Adrenal gland (tissue), 12 donors: ENCODE data around the gene GSPT1. TPM values are rescaled to one million over a fixed set of nuclear protein-coding genes. Genes with fewer than 3 reads are reported as not detected.
A peak's percentile ranks its signal among the peaks of the same experiment; 100 is the strongest.

Source experiments
- DNase-seq, 7 donors: peaks; one replicate each; pipeline ENCODE4 v3.0.0-alpha.2; 2019 to 2020
- H3K27ac ChIP-seq, 5 donors: fragments of 200-600 bp; sonication (generic) in 4 of 5; 1 replicate in 3 of 5; 2 replicates in 2 of 5; pipeline versions ENCODE4 v1.5.1 to v1.8.0; 2016 to 2020; ENCODE audit warnings: mild to moderate bottlenecking in 1 of 5
- H3K27me3 ChIP-seq: fragments of 200-600 bp; 2 replicates; pipeline ENCODE4 v1.8.0; 2021
- H3K36me3 ChIP-seq, 2 donors: fragments of 200-600 bp; replicated peaks in 1 of 2; 1 replicate in 1 of 2; 2 replicates in 1 of 2; pipeline versions ENCODE4 v1.5.1 to v1.8.0; 2018 to 2022
- H3K4me1 ChIP-seq, 2 donors: fragments of 200-600 bp; replicated peaks in 1 of 2; 1 replicate in 1 of 2; 2 replicates in 1 of 2; pipeline versions ENCODE4 v1.5.1 to v1.8.0; 2018 to 2021
- H3K4me3 ChIP-seq, 4 donors: fragments of 200-600 bp; sonication (generic) in 3 of 4; one replicate each; pipeline ENCODE4 v1.5.1; 2016 to 2018
- H3K9me3 ChIP-seq, 3 donors: fragments of 200-600 bp; sonication (generic) in 1 of 3; replicated peaks in 1 of 3; 1 replicate in 2 of 3; 2 replicates in 1 of 3; pipeline versions ENCODE4 v1.5.1 to v1.8.0; 2016 to 2021
- POLR2A ChIP-seq, 2 donors: fragments of 450-650 bp; IDR thresholded peaks; one replicate each; pipeline ENCODE4 v1.6.1; 2017; ENCODE audit warnings: antibody characterized with exemption in 2 of 2, mild to moderate bottlenecking in 2 of 2, moderate library complexity in 1 of 2
- WGBS, 4 donors: extraction: QIAGEN DNeasy Blood & Tissue Kit in 2 of 4; methylation state at CpG; one replicate each; pipeline versions ENCODE4 v1.1.5 to v1.1.7; 2013 to 2017; 5-methylcytosine and 5-hydroxymethylcytosine counted together
- intact Hi-C, 2 donors: fragments of 100-400 bp; cut with DNase I; formaldehyde crosslinking; loops; one replicate each; pipeline versions ENCODE4 v1.14.1 to v1.15.0; 2022 to 2023
- polyA plus RNA-seq, 3 donors: library from polyadenylated mRNA; stranded (reverse); fragments of 200-250 nt in 2 of 3; fragments of 350-450 nt in 1 of 3; fragmentation: Illumina TruSeq in 1 of 3; extraction: RNeasy Lipid Tissue Mini Kit (QIAGEN cat#74804) in 1 of 3; gene quantifications; one replicate each; pipeline ENCODE4 v1.2.3, GENCODE V29; 2013 to 2014
- total RNA-seq, 9 donors: library from RNA; depleted of rRNA in 4 of 9; stranded (reverse); fragments of >200 nt in 4 of 9; fragments of 120-200 nt in 1 of 9; fragmentation: NEBNext Ultra II Directional in 1 of 9; extraction: Animal tissue kit (Norgen Biotek cat#: 25700) in 1 of 9; gene quantifications; one replicate each; pipeline versions ENCODE4 v1.1.0 to v1.2.4, GENCODE V29; 2013 to 2023
- TF ChIP-seq, protein P1 (sequence below), 6 experiments: fragments of 450-650 bp in 4 of 6; fragments of 200-600 bp in 2 of 6; sonication (generic) in 1 of 6; IDR thresholded peaks; 1 replicate in 5 of 6; 2 replicates in 1 of 6; pipeline versions ENCODE4 v1.5.1 to v1.8.0; 2016 to 2021; ENCODE audit warnings: antibody characterized with exemption in 6 of 6, mild to moderate bottlenecking in 2 of 6, moderate library complexity in 1 of 6
- donor health status: healthy with polysubstance abuse.
- donor health status: Bipolar disorder and iron deficiency.
- donor health status: DM: yes; HTN: yes; CAD: no.
- donor health status: DM: no; HTN: no; CAD: no.
- donor health status: DM: no; HTN: no; CAD: no.
- donor health status: DM: yes; HTN: yes; CAD: no.

The GSPT1 gene
- total and polyA plus RNA-seq, 12 donors = 21.1 to 246 (median 98.3) TPM

DNA sequence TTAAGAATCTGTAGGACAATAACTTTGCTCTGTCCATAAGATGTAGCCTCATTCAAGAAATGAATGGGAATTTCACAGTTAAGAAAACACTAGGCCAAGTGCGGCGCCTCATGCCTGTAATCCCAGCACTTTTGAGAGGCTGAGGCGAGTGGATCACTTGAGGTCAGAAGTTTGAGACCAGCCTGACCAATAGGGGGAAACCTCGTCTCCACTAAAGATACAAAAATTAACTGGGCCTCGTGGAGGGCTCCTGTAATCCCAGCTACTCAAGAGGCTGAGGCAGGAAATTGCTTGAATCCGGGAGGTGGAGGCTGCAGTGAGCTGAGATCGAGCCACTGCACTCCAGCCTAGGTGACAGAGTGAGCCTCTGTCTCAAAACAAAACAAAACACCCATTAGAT, 44.6 kb downstream of the GSPT1 start:
- peaks cover 0 to 37% of the 10 kb centered on the region in 2 donors for H3K36me3 ChIP-seq

DNA sequence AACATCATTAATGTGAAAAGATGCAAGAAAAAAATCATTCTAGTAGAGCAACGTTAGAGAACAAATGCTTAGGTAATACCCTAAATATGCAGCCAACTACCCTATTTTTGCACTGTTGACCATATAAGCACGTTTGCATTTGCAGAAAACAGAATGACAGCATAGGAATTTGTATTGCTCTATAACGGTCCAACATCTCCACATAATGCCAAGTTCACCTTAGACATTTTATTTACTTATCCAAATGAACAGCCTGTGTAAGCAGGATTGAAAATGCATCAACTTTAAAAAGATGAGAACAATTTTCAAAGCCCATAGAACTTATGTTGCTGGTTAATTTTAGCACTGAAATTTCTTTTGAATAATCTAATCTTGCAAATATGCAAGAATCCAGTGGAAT, 45.4 kb downstream of the GSPT1 start:
- H3K36me3 ChIP-seq = peaks cover 0 to 30% of the 10 kb centered on the region in 2 donors

More for the DNA sequence above, 44.6 kb downstream of the GSPT1 start:
- TF ChIP-seq, protein P1, sequence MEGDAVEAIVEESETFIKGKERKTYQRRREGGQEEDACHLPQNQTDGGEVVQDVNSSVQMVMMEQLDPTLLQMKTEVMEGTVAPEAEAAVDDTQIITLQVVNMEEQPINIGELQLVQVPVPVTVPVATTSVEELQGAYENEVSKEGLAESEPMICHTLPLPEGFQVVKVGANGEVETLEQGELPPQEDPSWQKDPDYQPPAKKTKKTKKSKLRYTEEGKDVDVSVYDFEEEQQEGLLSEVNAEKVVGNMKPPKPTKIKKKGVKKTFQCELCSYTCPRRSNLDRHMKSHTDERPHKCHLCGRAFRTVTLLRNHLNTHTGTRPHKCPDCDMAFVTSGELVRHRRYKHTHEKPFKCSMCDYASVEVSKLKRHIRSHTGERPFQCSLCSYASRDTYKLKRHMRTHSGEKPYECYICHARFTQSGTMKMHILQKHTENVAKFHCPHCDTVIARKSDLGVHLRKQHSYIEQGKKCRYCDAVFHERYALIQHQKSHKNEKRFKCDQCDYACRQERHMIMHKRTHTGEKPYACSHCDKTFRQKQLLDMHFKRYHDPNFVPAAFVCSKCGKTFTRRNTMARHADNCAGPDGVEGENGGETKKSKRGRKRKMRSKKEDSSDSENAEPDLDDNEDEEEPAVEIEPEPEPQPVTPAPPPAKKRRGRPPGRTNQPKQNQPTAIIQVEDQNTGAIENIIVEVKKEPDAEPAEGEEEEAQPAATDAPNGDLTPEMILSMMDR (IDR thresholded peaks at IDR 0.05) = peak in 2 of 6 experiments; percentile 15 to 23
- TF ChIP-seq POLR2A (IDR thresholded peaks at IDR 0.05) = no peak
- intact Hi-C loops = no loop called here
- H3K4me3 ChIP-seq = no peak overlapping the region
- H3K4me1 ChIP-seq = peaks cover 0 to 9% of the 10 kb centered on the region in 2 donors
- H3K27me3 ChIP-seq = no peaks in the 10 kb centered on the region
- peak in 1 of 7 donors; percentile 22 for DNase-seq
- no peaks in the 10 kb centered on the region for H3K9me3 ChIP-seq
- H3K27ac ChIP-seq = no peak overlapping the region
- whole genome bisulfite sequencing, 4 donors = 54 to 69% (median 62%) methylated on average over 7 of the region's 7 CpGs

DNA sequence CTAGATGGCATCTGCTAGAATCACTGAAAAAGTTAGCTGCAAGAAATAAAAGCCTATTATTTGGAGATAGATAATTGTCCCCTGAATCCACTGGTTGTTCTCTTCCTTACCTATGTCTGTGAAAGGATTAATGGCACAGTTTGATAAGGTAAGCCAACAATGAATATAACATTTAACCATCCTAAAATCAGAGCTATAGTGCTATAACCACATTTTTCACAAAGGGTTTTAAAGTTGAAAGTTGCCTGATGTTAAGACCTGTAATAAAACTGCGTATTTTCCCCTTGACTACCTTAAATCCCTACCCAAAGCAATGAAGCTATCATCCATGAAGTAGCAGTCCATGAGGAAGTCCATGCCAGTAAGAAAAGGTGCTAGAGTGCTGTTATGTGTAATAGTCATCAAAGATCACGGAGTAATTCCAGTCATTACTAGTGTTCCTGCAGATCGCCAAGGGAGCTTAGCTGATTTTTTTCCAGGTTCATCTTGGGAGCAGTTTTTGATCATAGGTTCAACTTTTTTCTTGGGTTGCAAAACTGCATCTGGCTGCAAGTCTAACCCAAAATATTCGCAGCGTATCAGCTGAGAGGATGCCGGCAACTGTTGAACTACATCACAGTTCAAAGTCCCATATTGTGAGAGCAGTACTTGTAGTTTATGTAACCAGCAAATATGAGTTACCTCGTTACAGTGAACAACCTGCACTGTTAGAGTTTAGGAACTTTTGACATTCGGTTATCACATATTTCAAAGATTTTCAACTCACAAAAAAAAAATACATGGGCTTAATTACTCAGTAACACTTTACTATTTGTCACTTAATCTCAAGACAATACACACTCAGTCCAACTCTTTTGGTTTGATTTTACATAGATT, 46.2 kb downstream of the GSPT1 start:
- H3K4me3 ChIP-seq = no peak overlapping the region
- TF ChIP-seq, protein P1 (IDR thresholded peaks at IDR 0.05) = no peak
- TF ChIP-seq POLR2A (IDR thresholded peaks at IDR 0.05) = no peak
- no peak for DNase-seq
- H3K27ac ChIP-seq = no peak overlapping the region
- WGBS, 4 donors = 93 to 95% (median 95%) methylated on average over 8 of the region's 8 CpGs
- H3K4me1 ChIP-seq = peaks cover 0 to 9% of the 10 kb centered on the region in 2 donors
- intact Hi-C loops = no loop called here
- H3K9me3 ChIP-seq = no peaks in the 10 kb centered on the region
- peaks cover 0 to 25% of the 10 kb centered on the region in 2 donors for H3K36me3 ChIP-seq
- no peaks in the 10 kb centered on the region for H3K27me3 ChIP-seq

More for the DNA sequence above, 45.4 kb downstream of the GSPT1 start:
- TF ChIP-seq POLR2A (IDR thresholded peaks at IDR 0.05) = no peak
- TF ChIP-seq, protein P1 (IDR thresholded peaks at IDR 0.05) = no peak
- H3K27me3 ChIP-seq = no peaks in the 10 kb centered on the region
- DNase-seq = no peak
- no peak overlapping the region for H3K27ac ChIP-seq
- intact Hi-C loops = no loop called here
- H3K4me3 ChIP-seq = no peak overlapping the region
- no peaks in the 10 kb centered on the region for H3K9me3 ChIP-seq
- WGBS, 4 donors = 61 to 76% (median 66%) methylated on average over 3 of the region's 3 CpGs
- H3K4me1 ChIP-seq = peaks cover 0 to 9% of the 10 kb centered on the region in 2 donors

DNA sequence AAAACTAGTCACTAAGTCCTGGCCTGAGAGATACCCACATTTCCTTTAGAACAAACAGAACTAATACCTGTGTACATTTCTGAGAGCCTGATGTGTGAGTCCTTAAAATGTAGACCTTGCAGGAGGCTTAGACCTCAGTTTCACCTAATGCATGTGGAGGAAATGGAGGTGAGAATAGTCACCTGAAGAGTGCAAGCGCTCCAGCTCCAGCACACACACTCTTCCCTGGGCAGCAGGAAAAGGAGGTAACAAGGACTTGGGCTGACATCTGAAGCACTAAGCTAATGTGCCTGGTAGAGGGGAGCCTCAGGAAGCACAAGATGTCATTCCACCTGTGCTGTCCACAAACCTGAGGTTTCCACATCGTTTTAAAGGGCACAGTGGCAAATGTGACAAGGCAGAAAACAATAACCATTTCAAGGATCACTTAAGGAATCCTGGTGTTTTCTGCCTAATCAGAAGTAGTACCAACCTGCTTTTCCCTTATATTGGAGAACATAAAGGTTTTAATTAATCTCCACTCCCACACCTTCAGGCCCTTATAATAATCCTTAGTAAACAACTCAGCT, 47.3 kb downstream of the GSPT1 start:
- Histone ChIP-seq H3K4me1 (peaks cover 0 to 9% of the 10 kb centered on the region in 2 donors), H3K36me3 (peaks cover 0 to 14% of the 10 kb centered on the region in 2 donors), H3K4me3 (no peak overlapping the region), H3K27me3 (no peaks in the 10 kb centered on the region), H3K27ac (no peak overlapping the region), H3K9me3 (no peaks in the 10 kb centered on the region)
- intact Hi-C loops = no loop called here
- DNase-seq = no peak
- TF ChIP-seq POLR2A (IDR thresholded peaks at IDR 0.05) = no peak
- TF ChIP-seq, protein P1 (IDR thresholded peaks at IDR 0.05) = no peak
- 70 to 86% (median 81%) methylated on average over 2 of the region's 2 CpGs for WGBS, 4 donors
